A204.1 (cell line): ENCODE measurements around the gene EEPD1.

ENCODE experiments used
- FAIRE-seq: peaks from 2 replicates; lab custom pipeline; 2012; peaks lifted over from hg19 to GRCh38; lab: Jason Lieb, UNC

EEPD1 gene

GRCh38 chr7:36157527-36158320, 4.7 kb downstream of the EEPD1 start:
- FAIRE-seq: no peak

GRCh38 chr7:36158321-36158605, 5.2 kb downstream of the EEPD1 start:
- no peak for FAIRE-seq

GRCh38 chr7:36159618-36160017, 6.6 kb downstream of the EEPD1 start:
- no peak for FAIRE-seq

GRCh38 chr7:36160313-36160712, 7.3 kb downstream of the EEPD1 start:
- FAIRE-seq: no peak

GRCh38 chr7:36161996-36162395, 8.9 kb downstream of the EEPD1 start:
- no peak for FAIRE-seq

- FAIRE-seq: no peak
These were observed 12.0 kb downstream of the EEPD1 start for GRCh38 chr7:36165059-36165458.

- FAIRE-seq: no peak
These were observed 12.7 kb downstream of the EEPD1 start for GRCh38 chr7:36165802-36166201.

GRCh38 chr7:36167403-36168050, 14.5 kb downstream of the EEPD1 start:
- no peak for FAIRE-seq

GRCh38 chr7:36171503-36171902, 18.4 kb downstream of the EEPD1 start:
- FAIRE-seq: no peak

- no peak for FAIRE-seq
These were observed 22.8 kb downstream of the EEPD1 start for GRCh38 chr7:36175886-36176285.

- no peak for FAIRE-seq
These were observed 23.6 kb downstream of the EEPD1 start for GRCh38 chr7:36176697-36177096.

- FAIRE-seq: no peak
These were observed 27.1 kb downstream of the EEPD1 start for GRCh38 chr7:36180121-36180520.

- no peak for FAIRE-seq
These were observed 28.6 kb downstream of the EEPD1 start for GRCh38 chr7:36181668-36182067.

GRCh38 chr7:36182854-36183604, 30.0 kb downstream of the EEPD1 start:
- FAIRE-seq: no peak

- FAIRE-seq: no peak
These were observed 32.0 kb downstream of the EEPD1 start for GRCh38 chr7:36185092-36185491.

GRCh38 chr7:36185756-36186155, 32.7 kb downstream of the EEPD1 start:
- no peak for FAIRE-seq

GRCh38 chr7:36186359-36187121, 33.5 kb downstream of the EEPD1 start:
- FAIRE-seq: no peak

- FAIRE-seq: no peak
These were observed 35.2 kb downstream of the EEPD1 start for GRCh38 chr7:36188266-36188665.

- no peak for FAIRE-seq
These were observed 35.9 kb downstream of the EEPD1 start for GRCh38 chr7:36188906-36189305.

- FAIRE-seq: no peak
These were observed 37.6 kb downstream of the EEPD1 start for GRCh38 chr7:36190447-36191291.

GRCh38 chr7:36191292-36191920, 38.4 kb downstream of the EEPD1 start:
- FAIRE-seq: no peak
